H9 (cell line): ENCODE measurements around the gene RMI1. TPM values are rescaled to one million over a fixed set of nuclear protein-coding genes. Genes with fewer than 3 reads are reported as not detected.

Source experiments
- DNase-seq: peaks from one replicate; pipeline ENCODE4 v3.0.0-alpha.2; 2017
- H2AFZ ChIP-seq: one replicate; pipeline ENCODE4 v1.6.1; 2013; ENCODE audit warnings: mild to moderate bottlenecking, low read length, control low read depth, moderate library complexity
- H2AK5ac ChIP-seq: 2 replicates; pipeline ENCODE4 v1.6.1; 2013; ENCODE audit warnings: low read length, control low read depth, mixed read lengths; ENCODE audit not compliant: insufficient read length
- H2BK120ac ChIP-seq: one replicate; pipeline ENCODE4 v1.6.1; 2013; ENCODE audit warnings: low read depth, mild to moderate bottlenecking, low read length, control low read depth, inconsistent platforms; ENCODE audit not compliant: poor library complexity, severe bottlenecking
- H2BK12ac ChIP-seq: 2 replicates; pipeline ENCODE4 v1.6.1; 2013; ENCODE audit warnings: low read length, control low read depth, mixed read lengths, low read depth; ENCODE audit not compliant: insufficient read length
- H2BK15ac ChIP-seq: 2 replicates; pipeline ENCODE4 v1.6.1; 2013; ENCODE audit warnings: low read depth, low read length, control low read depth
- H2BK20ac ChIP-seq: one replicate; pipeline ENCODE4 v1.6.1; 2013; ENCODE audit warnings: low read depth, mild to moderate bottlenecking, low read length, control low read depth, inconsistent platforms; ENCODE audit not compliant: poor library complexity, severe bottlenecking
- H2BK5ac ChIP-seq: 2 replicates; pipeline ENCODE4 v1.6.1; 2013; ENCODE audit warnings: low read length, control low read depth, mixed read lengths; ENCODE audit not compliant: insufficient read length
- H3K14ac ChIP-seq: 2 replicates; pipeline ENCODE4 v1.6.1; 2013; ENCODE audit warnings: low read length, control low read depth; ENCODE audit not compliant: insufficient read depth
- H3K18ac ChIP-seq: 2 replicates; pipeline ENCODE4 v1.6.1; 2013; ENCODE audit warnings: low read depth, mild to moderate bottlenecking, mixed read lengths, low read length, control low read depth; ENCODE audit not compliant: insufficient read length
- H3K23ac ChIP-seq: 2 replicates; pipeline ENCODE4 v1.6.1; 2013; ENCODE audit warnings: low read length, control low read depth, mixed read lengths, low read depth; ENCODE audit not compliant: insufficient read length
- H3K23me2 ChIP-seq: 2 replicates; pipeline ENCODE4 v1.6.1; 2013; ENCODE audit warnings: low read depth, mild to moderate bottlenecking, mixed read lengths, low read length, control low read depth; ENCODE audit not compliant: insufficient read length, poor library complexity, severe bottlenecking
- H3K27ac ChIP-seq: 2 replicates; pipeline ENCODE4 v1.5.1; 2013; ENCODE audit warnings: low read length, control low read depth, mixed read lengths, low read depth; ENCODE audit not compliant: insufficient read length
- H3K27me3 ChIP-seq: 2 replicates; pipeline ENCODE4 v1.6.1; 2013; ENCODE audit warnings: low read length, control low read depth, inconsistent platforms; ENCODE audit not compliant: insufficient read depth
- H3K4ac ChIP-seq: 2 replicates; pipeline ENCODE4 v1.6.1; 2013; ENCODE audit warnings: low read depth, mild to moderate bottlenecking, control low read depth, inconsistent platforms, low read length, moderate library complexity
- H3K4me1 ChIP-seq: 2 replicates; pipeline ENCODE4 v1.6.1; 2013; ENCODE audit warnings: low read length, control low read depth, inconsistent platforms; ENCODE audit not compliant: insufficient read depth
- H3K4me2 ChIP-seq: 2 replicates; pipeline ENCODE4 v1.6.1; 2013; ENCODE audit warnings: low read length, control low read depth, mixed read lengths; ENCODE audit not compliant: insufficient read length, insufficient read depth
- H3K56ac ChIP-seq: 2 replicates; pipeline ENCODE4 v1.6.1; 2013; ENCODE audit warnings: low read depth, mild to moderate bottlenecking, mixed read lengths, low read length, control low read depth; ENCODE audit not compliant: insufficient read length
- H3K79me1 ChIP-seq: 2 replicates; pipeline ENCODE4 v1.6.1; 2013; ENCODE audit warnings: low read depth, mild to moderate bottlenecking, moderate library complexity, low read length, control low read depth, inconsistent platforms; ENCODE audit not compliant: insufficient read depth, poor library complexity, severe bottlenecking
- H3K79me2 ChIP-seq: 2 replicates; pipeline ENCODE4 v1.6.1; 2013; ENCODE audit warnings: low read length, control low read depth, inconsistent platforms; ENCODE audit not compliant: insufficient read depth
- H3K9ac ChIP-seq: 2 replicates; pipeline ENCODE4 v1.6.1; 2013; ENCODE audit warnings: low read length, control low read depth, mixed read lengths; ENCODE audit not compliant: insufficient read length; ENCODE audit errors: extremely low read depth
- H3K9me3 ChIP-seq: one replicate; pipeline ENCODE4 v1.6.1; 2013; ENCODE audit warnings: low read depth, low read length, inconsistent platforms; ENCODE audit not compliant: control insufficient read depth
- H3T11ph ChIP-seq: one replicate; pipeline ENCODE4 v1.6.1; 2013; ENCODE audit warnings: mild to moderate bottlenecking, low read length, control low read depth, inconsistent platforms
- H4K20me1 ChIP-seq: one replicate; pipeline ENCODE4 v1.6.1; 2013; ENCODE audit not compliant: control insufficient read depth, insufficient read length, insufficient read depth
- H4K5ac ChIP-seq: 2 replicates; pipeline ENCODE4 v1.6.1; 2013; ENCODE audit warnings: low read depth, mild to moderate bottlenecking, mixed read lengths, low read length, control low read depth; ENCODE audit not compliant: insufficient read length
- H4K8ac ChIP-seq: replicated peaks from 2 replicates; pipeline ENCODE4 v1.6.1; 2013; ENCODE audit warnings: low read length, control low read depth, mixed read lengths, low read depth; ENCODE audit not compliant: insufficient read length
- H4K91ac ChIP-seq: 2 replicates; pipeline ENCODE4 v1.6.1; 2013; ENCODE audit warnings: low read depth, mild to moderate bottlenecking, moderate library complexity, mixed read lengths, low read length, control low read depth; ENCODE audit not compliant: insufficient read length
- H3K27ac Mint-ChIP-seq, 3 experiments: 2 replicates in 2 of 3; 3 replicates in 1 of 3; pipeline ENCODE4 v1.8.0; 2020 to 2021; ENCODE audit warnings: mixed read lengths in 3 of 3, mild to moderate bottlenecking in 1 of 3, moderate library complexity in 1 of 3
- H3K27me3 Mint-ChIP-seq: 2 replicates; pipeline ENCODE4 v1.8.0; 2021; ENCODE audit warnings: low read depth, mild to moderate bottlenecking, moderate library complexity, mixed read lengths
- H3K36me3 Mint-ChIP-seq, 3 experiments: 2 replicates in 2 of 3; 3 replicates in 1 of 3; pipeline ENCODE4 v1.8.0; 2020 to 2021; ENCODE audit warnings: low read depth in 3 of 3, mixed read lengths in 3 of 3; ENCODE audit not compliant: insufficient read depth in 1 of 3
- H3K4me1 Mint-ChIP-seq, 2 experiments: 2 replicates each; pipeline ENCODE4 v1.8.0; 2020; ENCODE audit warnings: mixed read lengths in 2 of 2
- H3K4me3 Mint-ChIP-seq, 2 experiments: 2 replicates in 1 of 2; 3 replicates in 1 of 2; pipeline ENCODE4 v1.8.0; 2020 to 2021; ENCODE audit warnings: mild to moderate bottlenecking in 2 of 2, mixed read lengths in 2 of 2, moderate library complexity in 1 of 2
- H3K9me3 Mint-ChIP-seq, 2 experiments: 2 replicates in 1 of 2; 3 replicates in 1 of 2; pipeline ENCODE4 v1.8.0; 2020; ENCODE audit warnings: mild to moderate bottlenecking in 2 of 2, mixed read lengths in 2 of 2, moderate library complexity in 1 of 2
- CTCF ChIP-seq: fragments of 200-600 bp; sonication (generic); conservative IDR thresholded peaks from 3 replicates; pipeline ENCODE4 v1.8.0; 2021; ENCODE audit warnings: antibody characterized with exemption, mild to moderate bottlenecking
- WGBS: extraction: QIAGEN DNeasy Blood & Tissue Kit; methylation state at CpG from one replicate; pipeline ENCODE4 v1.1.7; 2013; ENCODE audit warnings: missing lambda C conversion rate, low lambda C conversion rate, mixed read lengths; ENCODE audit not compliant: insufficient read length; ENCODE audit errors: extremely low coverage; 5-methylcytosine and 5-hydroxymethylcytosine counted together
- microRNA-seq: library from miRNA; unstranded; fragments of <30 nt; microRNA quantifications from one replicate; pipeline ENCODE4, GENCODE V29; 2020; ENCODE audit warnings: borderline microRNAs expressed
- total RNA-seq: library from RNA; stranded (reverse); gene quantifications from 2 replicates; pipeline ENCODE4 v1.2.1, GENCODE V29; 2021

RMI1 gene
- total RNA-seq, 1 experiment from 2014 or later: 22.4 TPM

- H3K4me1 Mint-ChIP-seq: peaks cover 2 to 3% of the 10 kb centered on the region in 2 experiments; a peak in 2 of 4 replicates
- Histone ChIP-seq H3K9me3 (no peaks in the 10 kb centered on the region), H3K27ac (no peak overlapping the region), H4K5ac (no peak overlapping the region), H3K23me2 (no peaks in the 10 kb centered on the region), H3K18ac (no peak overlapping the region), H3T11ph (no peak overlapping the region), H3K9ac (no peak overlapping the region), H3K27me3 (no peaks in the 10 kb centered on the region), H4K20me1 (no peaks in the 10 kb centered on the region), H2AK5ac (no peak overlapping the region), H2BK15ac (no peak overlapping the region), H2BK120ac (no peak overlapping the region), H4K8ac (no peak overlapping the region), H3K56ac (no peak overlapping the region), H3K14ac (no peak overlapping the region; the same call in 1 of the 2 replicates), H2AFZ (no peak overlapping the region), H2BK12ac (no peak overlapping the region), H3K23ac (no peak overlapping the region), H2BK5ac (no peak overlapping the region), H3K4ac (no peak overlapping the region), H4K91ac (no peak overlapping the region), H3K4me1 (no peaks in the 10 kb centered on the region), H3K79me1 (no peaks in the 10 kb centered on the region), H3K4me2 (no peak overlapping the region), H2BK20ac (no peak overlapping the region), H3K79me2 (no peaks in the 10 kb centered on the region)
- no CpG with 5 or more reads among the region's 5 CpGs for WGBS
- TF ChIP-seq CTCF: no peak
- peaks cover 20 to 22% of the 10 kb centered on the region in 2 experiments for H3K9me3 Mint-ChIP-seq
- H3K27me3 Mint-ChIP-seq: peaks cover 8% of the 10 kb centered on the region
- no peak overlapping the region; a peak in 1 of 7 replicates for H3K27ac Mint-ChIP-seq
- no peak for DNase-seq
- peaks cover 8 to 17% (median 9%) of the 10 kb centered on the region in 3 experiments for H3K36me3 Mint-ChIP-seq
- no peak overlapping the region for H3K4me3 Mint-ChIP-seq
Observed at GRCh38 chr9:84045481-84046097, 65.0 kb downstream of the RMI1 start.

Small RNAs within 50 kb of the gene (microRNA-seq; reads per million reads assigned to microRNA genes)
- gene MIR7-1: 22.5 reads per million, percentile 55 among the genes with 10 or more reads in this experiment

Other genes starting within 250 kb of the RMI1 start
- gene GKAP1, start 163.0 kb upstream of the RMI1 start, total RNA-seq: 5.4 and 6.2 TPM in 2 replicates
- 2.9 TPM in 2 replicates for gene KIF27, start 59.4 kb upstream of the RMI1 start, total RNA-seq
- 790 and 802 TPM in 2 replicates for gene HNRNPK, start 590 bp upstream of the RMI1 start, total RNA-seq